Chondrocyte (in vitro differentiated cells): ENCODE measurements around the gene DEUP1. TPM values are rescaled to one million over a fixed set of nuclear protein-coding genes. Genes with fewer than 3 reads are reported as not detected.

Experiments used
- DNase-seq: peaks from one replicate; pipeline ENCODE4 v3.0.0; 2021; ENCODE audit warnings: mixed read lengths, low spot score
- H3K27ac Mint-ChIP-seq: one replicate; pipeline ENCODE4 v1.8.0; 2021; ENCODE audit warnings: mild to moderate bottlenecking, moderate library complexity, mixed read lengths; ENCODE audit not compliant: unreplicated experiment
- H3K27me3 Mint-ChIP-seq: 2 replicates; pipeline ENCODE4 v1.8.0; 2021; ENCODE audit warnings: low read depth, mixed read lengths
- H3K36me3 Mint-ChIP-seq: 2 replicates; pipeline ENCODE4 v1.8.0; 2021; ENCODE audit warnings: low read depth, mixed read lengths
- H3K4me1 Mint-ChIP-seq: 2 replicates; pipeline ENCODE4 v1.8.0; 2021; ENCODE audit warnings: low read depth, mild to moderate bottlenecking, mixed read lengths
- H3K4me3 Mint-ChIP-seq: one replicate; pipeline ENCODE4 v1.8.0; 2021; ENCODE audit warnings: mild to moderate bottlenecking, moderate library complexity, mixed read lengths; ENCODE audit not compliant: unreplicated experiment
- H3K9me3 Mint-ChIP-seq: 2 replicates; pipeline ENCODE4 v1.8.0; 2021; ENCODE audit warnings: low read depth, mixed read lengths
- long read RNA-seq: library from polyadenylated mRNA; stranded (forward); transcript quantifications from one replicate; pipeline ENCODE4 v2.0.0, GENCODE V29; 2021
- total RNA-seq: library from RNA; stranded (reverse); gene quantifications from 3 replicates; pipeline ENCODE4 v1.2.1, GENCODE V29; 2021
- TF ChIP-seq, protein P1 (sequence below): fragments of 200-600 bp; sonication (generic); IDR thresholded peaks from 2 replicates; pipeline ENCODE4 v1.5.0; 2021; ENCODE audit warnings: antibody characterized with exemption, mild to moderate bottlenecking, moderate library complexity

DEUP1 gene, protein sequence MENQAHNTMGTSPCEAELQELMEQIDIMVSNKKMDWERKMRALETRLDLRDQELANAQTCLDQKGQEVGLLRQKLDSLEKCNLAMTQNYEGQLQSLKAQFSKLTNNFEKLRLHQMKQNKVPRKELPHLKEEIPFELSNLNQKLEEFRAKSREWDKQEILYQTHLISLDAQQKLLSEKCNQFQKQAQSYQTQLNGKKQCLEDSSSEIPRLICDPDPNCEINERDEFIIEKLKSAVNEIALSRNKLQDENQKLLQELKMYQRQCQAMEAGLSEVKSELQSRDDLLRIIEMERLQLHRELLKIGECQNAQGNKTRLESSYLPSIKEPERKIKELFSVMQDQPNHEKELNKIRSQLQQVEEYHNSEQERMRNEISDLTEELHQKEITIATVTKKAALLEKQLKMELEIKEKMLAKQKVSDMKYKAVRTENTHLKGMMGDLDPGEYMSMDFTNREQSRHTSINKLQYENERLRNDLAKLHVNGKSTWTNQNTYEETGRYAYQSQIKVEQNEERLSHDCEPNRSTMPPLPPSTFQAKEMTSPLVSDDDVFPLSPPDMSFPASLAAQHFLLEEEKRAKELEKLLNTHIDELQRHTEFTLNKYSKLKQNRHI
- 0.15 TPM in 1 of 3 replicates, not detected in the others for total RNA-seq
- long read RNA-seq, partial matches to known transcripts, result 0 of 1 reads
- long read RNA-seq, other reads (novel, unspliced or antisense), result 1 of 1 reads

- TF ChIP-seq, protein P1, sequence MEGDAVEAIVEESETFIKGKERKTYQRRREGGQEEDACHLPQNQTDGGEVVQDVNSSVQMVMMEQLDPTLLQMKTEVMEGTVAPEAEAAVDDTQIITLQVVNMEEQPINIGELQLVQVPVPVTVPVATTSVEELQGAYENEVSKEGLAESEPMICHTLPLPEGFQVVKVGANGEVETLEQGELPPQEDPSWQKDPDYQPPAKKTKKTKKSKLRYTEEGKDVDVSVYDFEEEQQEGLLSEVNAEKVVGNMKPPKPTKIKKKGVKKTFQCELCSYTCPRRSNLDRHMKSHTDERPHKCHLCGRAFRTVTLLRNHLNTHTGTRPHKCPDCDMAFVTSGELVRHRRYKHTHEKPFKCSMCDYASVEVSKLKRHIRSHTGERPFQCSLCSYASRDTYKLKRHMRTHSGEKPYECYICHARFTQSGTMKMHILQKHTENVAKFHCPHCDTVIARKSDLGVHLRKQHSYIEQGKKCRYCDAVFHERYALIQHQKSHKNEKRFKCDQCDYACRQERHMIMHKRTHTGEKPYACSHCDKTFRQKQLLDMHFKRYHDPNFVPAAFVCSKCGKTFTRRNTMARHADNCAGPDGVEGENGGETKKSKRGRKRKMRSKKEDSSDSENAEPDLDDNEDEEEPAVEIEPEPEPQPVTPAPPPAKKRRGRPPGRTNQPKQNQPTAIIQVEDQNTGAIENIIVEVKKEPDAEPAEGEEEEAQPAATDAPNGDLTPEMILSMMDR, result no peak
- Mint-ChIP-seq H3K9me3 (no peaks in the 10 kb centered on the region), H3K27me3 (peaks cover 31% of the 10 kb centered on the region), H3K36me3 (no peaks in the 10 kb centered on the region), H3K27ac (no peak within 1 kb of the TSS), H3K4me1 (peaks cover 9% of the 10 kb centered on the region), H3K4me3 (peak within 1 kb of the TSS; percentile 77)
- DNase-seq, result peak; percentile 83
These were observed at the start of gene DEUP1 for GRCh38 chr11:93330446-93330984. TSS of gene DEUP1 (plus strand) at chr11:93330742. CDS start at chr11:93332260, 1,518 bp downstream.

GRCh38 chr11:93285430-93285829, 45.1 kb upstream of the DEUP1 start:
- no peaks in the 10 kb centered on the region for H3K9me3 Mint-ChIP-seq
- TF ChIP-seq, protein P1, result no peak
- no peak overlapping the region for H3K4me3 Mint-ChIP-seq
- no peak for DNase-seq
- H3K27ac Mint-ChIP-seq, result no peak overlapping the region
- no peaks in the 10 kb centered on the region for H3K4me1 Mint-ChIP-seq
- H3K36me3 Mint-ChIP-seq, result no peaks in the 10 kb centered on the region
- peaks cover 6% of the 10 kb centered on the region for H3K27me3 Mint-ChIP-seq

DNA sequence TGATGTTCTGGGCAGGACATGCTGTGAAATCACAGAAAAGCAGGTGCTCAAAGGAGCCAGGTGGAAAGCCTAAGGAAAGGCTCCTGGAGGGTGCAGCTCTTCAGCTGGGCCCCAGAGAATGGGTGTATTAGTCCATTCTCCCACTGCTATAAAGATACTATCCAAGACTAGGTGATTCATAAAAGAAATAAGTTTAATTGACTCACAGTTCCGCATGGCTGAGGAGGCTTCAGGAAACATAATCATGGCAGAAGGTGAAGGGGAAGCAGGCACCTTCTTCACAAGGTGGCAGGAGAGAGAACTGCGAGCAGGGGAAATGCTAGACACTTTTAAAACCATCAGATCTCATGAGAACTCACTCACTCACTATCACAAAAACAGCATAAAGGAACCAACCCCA, 43.1 kb upstream of the DEUP1 start:
- no peak overlapping the region for H3K27ac Mint-ChIP-seq
- no peaks in the 10 kb centered on the region for H3K9me3 Mint-ChIP-seq
- no peaks in the 10 kb centered on the region for H3K36me3 Mint-ChIP-seq
- H3K27me3 Mint-ChIP-seq, result peaks cover 8% of the 10 kb centered on the region
- no peaks in the 10 kb centered on the region for H3K4me1 Mint-ChIP-seq
- DNase-seq, result no peak
- TF ChIP-seq, protein P1, result no peak
- no peak overlapping the region for H3K4me3 Mint-ChIP-seq

- H3K4me3 Mint-ChIP-seq, result no peak overlapping the region
- no peaks in the 10 kb centered on the region for H3K4me1 Mint-ChIP-seq
- DNase-seq, result no peak
- no peak overlapping the region for H3K27ac Mint-ChIP-seq
- peaks cover 10% of the 10 kb centered on the region for H3K27me3 Mint-ChIP-seq
- H3K36me3 Mint-ChIP-seq, result no peaks in the 10 kb centered on the region
- no peaks in the 10 kb centered on the region for H3K9me3 Mint-ChIP-seq
- TF ChIP-seq, protein P1, result no peak
These were observed 42.5 kb upstream of the DEUP1 start for GRCh38 chr11:93288079-93288478.

DNA sequence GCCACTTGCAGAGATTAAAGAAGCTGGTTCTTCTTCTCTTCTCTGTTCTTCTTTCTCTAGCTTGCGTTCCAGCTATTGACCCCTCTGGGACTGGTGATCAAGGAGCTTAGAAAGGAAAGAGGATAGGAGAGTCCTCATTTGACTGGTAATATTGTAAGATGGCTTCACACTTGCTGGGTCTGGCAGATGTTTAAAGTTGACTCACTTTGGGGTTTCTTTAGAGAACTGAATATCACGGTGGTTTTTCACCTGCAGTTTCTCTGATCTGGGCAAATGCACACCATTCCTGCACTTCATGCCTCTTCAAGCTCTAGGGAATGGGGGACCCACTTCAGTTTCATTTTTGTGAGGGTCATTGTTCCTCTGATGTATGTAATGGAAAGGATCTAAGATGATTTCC, 41.8 kb upstream of the DEUP1 start:
- no peak overlapping the region for H3K4me3 Mint-ChIP-seq
- H3K27me3 Mint-ChIP-seq, result peaks cover 12% of the 10 kb centered on the region
- H3K4me1 Mint-ChIP-seq, result no peaks in the 10 kb centered on the region
- H3K36me3 Mint-ChIP-seq, result no peaks in the 10 kb centered on the region
- DNase-seq, result no peak
- no peaks in the 10 kb centered on the region for H3K9me3 Mint-ChIP-seq
- TF ChIP-seq, protein P1, result no peak
- H3K27ac Mint-ChIP-seq, result no peak overlapping the region
